Gastroesophageal sphincter (tissue), 3 donors: ENCODE measurements around the gene GDAP2.

Experiments used
- CTCF ChIP-seq, 4 experiments: fragments of 200-600 bp in 2 of 4; fragments of 450-650 bp in 2 of 4; sonication (generic) in 1 of 4; IDR thresholded peaks; one replicate each; pipeline ENCODE4 v1.5.1; 2017 to 2019; ENCODE audit warnings: antibody characterized with exemption in 4 of 4, mild to moderate bottlenecking in 2 of 4, moderate library complexity in 2 of 4
- EP300 ChIP-seq: sonication (generic); formaldehyde crosslinking; IDR thresholded peaks from one replicate; pipeline ENCODE4 v1.6.1; 2017; ENCODE audit warnings: antibody characterized with exemption, mild to moderate bottlenecking
- POLR2A ChIP-seq, 2 donors: fragments of 450-650 bp; IDR thresholded peaks; one replicate each; pipeline ENCODE4 v1.6.1; 2017; ENCODE audit warnings: antibody characterized with exemption in 2 of 2, mild to moderate bottlenecking in 2 of 2, moderate library complexity in 1 of 2
- POLR2AphosphoS5 ChIP-seq: sonication (generic); formaldehyde crosslinking; IDR thresholded peaks from one replicate; pipeline ENCODE4 v1.6.1; 2017; ENCODE audit warnings: antibody characterized with exemption

- TF ChIP-seq EP300 (no peak), CTCF (IDR thresholded peaks at IDR 0.05) (no peak), POLR2A (IDR thresholded peaks at IDR 0.05) (no peak), POLR2AphosphoS5 (no peak)
Measured at GRCh38 chr1:117826119-117826518, 103.3 kb downstream of the GDAP2 start.
